Stomach (tissue), 4 donors: ENCODE data around the gene ZNF471.

Experiments used
- EP300 ChIP-seq: sonication (generic); formaldehyde crosslinking; IDR thresholded peaks from one replicate; pipeline ENCODE4 v1.6.1; 2017; ENCODE audit warnings: antibody characterized with exemption
- POLR2A ChIP-seq, 4 donors: fragments of 450-650 bp; IDR thresholded peaks; one replicate each; pipeline ENCODE4 v1.6.1; 2016; ENCODE audit warnings: antibody characterized with exemption in 4 of 4, control low read depth in 2 of 4, mild to moderate bottlenecking in 1 of 4, moderate library complexity in 1 of 4
- POLR2AphosphoS5 ChIP-seq, 3 donors: sonication (generic); formaldehyde crosslinking; IDR thresholded peaks; one replicate each; pipeline ENCODE4 v1.6.1; 2016; ENCODE audit warnings: antibody characterized with exemption in 3 of 3
- TF ChIP-seq, protein P1 (sequence below), 7 experiments: fragments of 450-650 bp in 4 of 7; fragments of 200-600 bp in 3 of 7; sonication (generic) in 3 of 7; IDR thresholded peaks; one replicate each; pipeline ENCODE4 v1.5.1; 2016 to 2019; ENCODE audit warnings: antibody characterized with exemption in 7 of 7, control low read depth in 2 of 7, mild to moderate bottlenecking in 1 of 7

DNA sequence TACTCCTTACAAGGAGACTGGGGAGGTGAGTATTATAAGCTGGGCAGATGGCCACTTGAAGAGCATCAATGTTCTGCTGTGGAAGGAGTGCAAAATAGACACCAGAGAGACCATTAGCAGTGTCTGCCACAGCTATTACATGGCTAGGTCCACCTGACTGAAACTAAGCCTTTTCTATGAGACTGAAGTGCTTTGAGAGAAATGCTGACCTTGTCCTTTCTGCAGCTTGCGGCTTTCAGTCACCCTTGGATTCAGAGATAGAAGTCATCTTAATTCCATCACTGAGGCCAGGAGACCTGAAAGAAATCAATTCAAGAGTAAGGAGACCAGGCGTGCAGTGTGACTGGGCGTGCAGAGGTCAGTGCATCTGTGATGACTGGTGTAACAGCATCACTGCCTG, 29.8 kb downstream of the ZNF471 start:
- TF ChIP-seq POLR2A (IDR thresholded peaks at IDR 0.05), result no peak
- TF ChIP-seq, protein P1, sequence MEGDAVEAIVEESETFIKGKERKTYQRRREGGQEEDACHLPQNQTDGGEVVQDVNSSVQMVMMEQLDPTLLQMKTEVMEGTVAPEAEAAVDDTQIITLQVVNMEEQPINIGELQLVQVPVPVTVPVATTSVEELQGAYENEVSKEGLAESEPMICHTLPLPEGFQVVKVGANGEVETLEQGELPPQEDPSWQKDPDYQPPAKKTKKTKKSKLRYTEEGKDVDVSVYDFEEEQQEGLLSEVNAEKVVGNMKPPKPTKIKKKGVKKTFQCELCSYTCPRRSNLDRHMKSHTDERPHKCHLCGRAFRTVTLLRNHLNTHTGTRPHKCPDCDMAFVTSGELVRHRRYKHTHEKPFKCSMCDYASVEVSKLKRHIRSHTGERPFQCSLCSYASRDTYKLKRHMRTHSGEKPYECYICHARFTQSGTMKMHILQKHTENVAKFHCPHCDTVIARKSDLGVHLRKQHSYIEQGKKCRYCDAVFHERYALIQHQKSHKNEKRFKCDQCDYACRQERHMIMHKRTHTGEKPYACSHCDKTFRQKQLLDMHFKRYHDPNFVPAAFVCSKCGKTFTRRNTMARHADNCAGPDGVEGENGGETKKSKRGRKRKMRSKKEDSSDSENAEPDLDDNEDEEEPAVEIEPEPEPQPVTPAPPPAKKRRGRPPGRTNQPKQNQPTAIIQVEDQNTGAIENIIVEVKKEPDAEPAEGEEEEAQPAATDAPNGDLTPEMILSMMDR (IDR thresholded peaks at IDR 0.05), result no peak
- TF ChIP-seq EP300, result no peak
- no peak for TF ChIP-seq POLR2AphosphoS5 (IDR thresholded peaks at IDR 0.05)
